ENCODE data around the gene BOD1. TPM values are rescaled to one million over a fixed set of nuclear protein-coding genes. Genes with fewer than 3 reads are reported as not detected.

BOD1 gene
- total RNA-seq, 4 donors from 2014 or later: 37.3 to 55.1 (median 44.7) TPM

DNA sequence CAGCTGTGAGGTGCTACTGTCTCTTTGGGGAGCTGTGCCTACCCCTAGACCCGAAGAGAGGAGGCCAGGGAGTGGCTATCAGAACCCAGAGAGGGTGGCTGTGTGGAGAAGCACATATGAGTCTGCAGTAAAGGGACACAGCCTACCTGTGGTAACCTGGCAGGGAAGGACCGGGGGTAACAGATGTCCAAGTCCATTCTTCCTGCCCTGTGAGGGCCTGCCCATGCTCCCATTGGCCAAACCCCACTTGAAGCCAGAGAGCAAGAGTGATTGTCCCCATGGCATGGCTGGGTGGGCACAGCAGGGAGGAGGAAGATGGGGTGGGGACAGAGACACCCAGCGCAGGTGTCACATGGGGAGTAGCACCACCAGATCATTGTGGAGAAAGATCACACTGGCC, 39.3 kb downstream of the BOD1 start:
- peaks cover 0 to 8% (median 0%) of the 10 kb centered on the region in 3 donors for H3K36me3 ChIP-seq
- TF ChIP-seq EP300 (IDR thresholded peaks at IDR 0.05): no peak
- no peak overlapping the region for H3K27ac ChIP-seq
- H3K27me3 ChIP-seq: no peaks in the 10 kb centered on the region
- H3K4me1 ChIP-seq: peaks cover 0 to 5% (median 0%) of the 10 kb centered on the region in 4 donors
- 83 to 88% methylated on average over 3 of the region's 3 CpGs for WGBS, 2 donors
- DNase-seq (ENCODE audit: low spot score in 2 of 2): no peak
- H3K4me3 ChIP-seq: no peak overlapping the region
- peaks cover 0 to 14% (median 6%) of the 10 kb centered on the region in 4 donors for H3K9me3 ChIP-seq

DNA sequence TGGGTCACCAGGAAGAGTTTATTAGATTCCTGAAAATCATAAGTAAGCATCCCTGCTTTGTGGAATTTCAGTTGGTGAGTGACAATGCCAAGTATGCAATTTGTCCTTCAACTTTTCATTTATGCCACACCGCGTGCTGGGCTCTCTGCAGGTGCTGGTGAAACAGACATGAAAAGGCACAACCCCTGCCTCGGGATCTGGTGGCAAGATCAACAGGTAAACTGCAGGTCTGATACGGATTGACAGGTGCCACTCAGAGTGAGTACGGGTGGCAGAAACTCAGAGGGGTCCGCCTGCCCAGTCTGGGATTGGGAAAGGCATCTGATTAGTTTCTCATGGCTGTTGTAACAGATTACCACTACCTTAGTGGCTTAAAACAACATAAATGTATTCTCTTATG, 40.5 kb downstream of the BOD1 start:
- peaks cover 0 to 8% (median 0%) of the 10 kb centered on the region in 3 donors for H3K36me3 ChIP-seq
- WGBS, 2 donors: 77 to 88% methylated on average over 6 of the region's 6 CpGs
- no peak for DNase-seq (ENCODE audit: low spot score in 2 of 2)
- no peak overlapping the region for H3K27ac ChIP-seq
- H3K4me3 ChIP-seq: no peak overlapping the region
- no peak for TF ChIP-seq POLR2A (IDR thresholded peaks at IDR 0.05)
- TF ChIP-seq EP300 (IDR thresholded peaks at IDR 0.05): no peak
- TF ChIP-seq, protein P1, sequence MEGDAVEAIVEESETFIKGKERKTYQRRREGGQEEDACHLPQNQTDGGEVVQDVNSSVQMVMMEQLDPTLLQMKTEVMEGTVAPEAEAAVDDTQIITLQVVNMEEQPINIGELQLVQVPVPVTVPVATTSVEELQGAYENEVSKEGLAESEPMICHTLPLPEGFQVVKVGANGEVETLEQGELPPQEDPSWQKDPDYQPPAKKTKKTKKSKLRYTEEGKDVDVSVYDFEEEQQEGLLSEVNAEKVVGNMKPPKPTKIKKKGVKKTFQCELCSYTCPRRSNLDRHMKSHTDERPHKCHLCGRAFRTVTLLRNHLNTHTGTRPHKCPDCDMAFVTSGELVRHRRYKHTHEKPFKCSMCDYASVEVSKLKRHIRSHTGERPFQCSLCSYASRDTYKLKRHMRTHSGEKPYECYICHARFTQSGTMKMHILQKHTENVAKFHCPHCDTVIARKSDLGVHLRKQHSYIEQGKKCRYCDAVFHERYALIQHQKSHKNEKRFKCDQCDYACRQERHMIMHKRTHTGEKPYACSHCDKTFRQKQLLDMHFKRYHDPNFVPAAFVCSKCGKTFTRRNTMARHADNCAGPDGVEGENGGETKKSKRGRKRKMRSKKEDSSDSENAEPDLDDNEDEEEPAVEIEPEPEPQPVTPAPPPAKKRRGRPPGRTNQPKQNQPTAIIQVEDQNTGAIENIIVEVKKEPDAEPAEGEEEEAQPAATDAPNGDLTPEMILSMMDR (IDR thresholded peaks at IDR 0.05): no peak
- H3K27me3 ChIP-seq: no peaks in the 10 kb centered on the region
- peaks cover 0 to 14% (median 6%) of the 10 kb centered on the region in 4 donors for H3K9me3 ChIP-seq
- peaks cover 0 to 5% (median 0%) of the 10 kb centered on the region in 4 donors for H3K4me1 ChIP-seq

DNA sequence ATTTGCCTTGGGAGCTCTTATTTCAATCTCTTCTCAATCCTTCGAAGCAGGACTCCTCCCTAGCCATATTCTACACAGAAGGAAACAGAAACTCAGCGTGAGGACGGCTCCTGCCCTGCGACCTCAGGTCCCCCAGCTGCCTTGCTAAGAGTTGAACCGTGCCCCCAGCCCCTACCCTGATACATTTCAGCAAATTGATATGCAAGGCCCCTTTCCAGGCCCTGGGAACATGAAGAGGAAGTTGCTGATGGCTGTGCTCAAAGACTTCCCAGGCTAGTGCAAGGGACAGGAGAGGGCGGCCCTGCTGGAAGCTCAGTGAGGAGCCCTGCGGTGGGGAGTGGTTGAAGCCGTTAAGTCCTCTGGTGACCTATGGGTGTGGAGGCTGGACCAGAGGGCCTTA, 41.5 kb downstream of the BOD1 start:
- Histone ChIP-seq H3K27ac (no peak overlapping the region), H3K4me1 (peaks cover 0 to 5% (median 0%) of the 10 kb centered on the region in 4 donors), H3K9me3 (peaks cover 0 to 14% (median 6%) of the 10 kb centered on the region in 4 donors), H3K4me3 (no peak overlapping the region), H3K27me3 (no peaks in the 10 kb centered on the region), H3K36me3 (peaks cover 0 to 8% (median 0%) of the 10 kb centered on the region in 3 donors)
- TF ChIP-seq EP300 (IDR thresholded peaks at IDR 0.05) (no peak), POLR2A (IDR thresholded peaks at IDR 0.05) (no peak)
- TF ChIP-seq, protein P1 (IDR thresholded peaks at IDR 0.05): no peak
- 50 to 75% methylated on average over 8 of the region's 8 CpGs for WGBS, 2 donors
- no peak for DNase-seq (ENCODE audit: low spot score in 2 of 2)

DNA sequence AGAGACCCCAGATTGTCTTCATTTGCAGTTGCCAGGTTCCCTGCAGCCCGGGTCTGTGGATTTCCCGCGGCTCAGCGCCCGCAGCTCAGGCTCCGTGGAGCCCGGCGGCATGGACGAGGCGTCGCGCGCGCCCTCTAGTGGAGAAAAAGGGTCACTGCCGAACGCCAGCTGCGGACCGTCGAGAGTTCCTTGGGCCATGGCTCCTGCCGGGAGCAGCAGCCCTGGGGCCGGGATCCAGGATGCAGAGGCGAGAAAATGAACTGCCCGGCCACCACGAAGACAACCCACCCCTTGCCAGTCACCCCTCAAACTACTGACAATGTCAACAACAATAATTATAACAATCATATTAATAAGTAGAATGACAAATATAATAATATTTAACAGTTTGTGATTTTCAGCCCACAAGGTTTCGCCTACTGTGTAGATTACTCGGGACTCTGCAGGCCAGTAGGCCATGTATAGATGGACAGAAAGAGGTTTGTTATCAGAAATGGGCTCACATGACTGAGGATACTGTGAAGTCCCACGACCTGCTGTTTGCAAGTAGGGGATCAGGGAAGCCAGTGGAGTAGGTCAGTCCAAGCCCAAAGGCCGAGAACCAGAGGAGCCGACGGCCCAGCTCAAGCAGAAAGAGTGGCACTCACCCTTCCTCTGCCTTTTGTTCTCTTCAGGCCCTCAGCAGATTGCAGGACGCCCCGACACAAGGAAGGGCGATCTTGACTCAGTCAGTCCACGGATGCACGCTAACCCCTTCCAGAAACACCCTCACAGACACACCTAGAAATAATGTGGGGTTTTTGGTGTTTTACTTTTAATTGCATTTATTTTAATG, 43.1 kb downstream of the BOD1 start:
- TF ChIP-seq POLR2A (IDR thresholded peaks at IDR 0.05) (no peak), EP300 (IDR thresholded peaks at IDR 0.05) (peak in 1 of 2 donors; percentile 36)
- TF ChIP-seq, protein P1 (IDR thresholded peaks at IDR 0.05): peak; percentile 91 to 98 (median 96)
- peaks cover 0 to 2% (median 0%) of the 10 kb centered on the region in 3 donors for H3K36me3 ChIP-seq
- 29 to 51% methylated on average over 20 to 35 of the region's 35 CpGs for WGBS, 2 donors
- peaks cover 0 to 8% (median 0%) of the 10 kb centered on the region in 4 donors for H3K9me3 ChIP-seq
- H3K4me3 ChIP-seq: no peak overlapping the region
- DNase-seq (ENCODE audit: low spot score in 2 of 2): peak; percentile 45 to 54
- no peak overlapping the region for H3K27ac ChIP-seq
- H3K4me1 ChIP-seq: peaks cover 0 to 5% (median 0%) of the 10 kb centered on the region in 4 donors
- no peaks in the 10 kb centered on the region for H3K27me3 ChIP-seq

DNA sequence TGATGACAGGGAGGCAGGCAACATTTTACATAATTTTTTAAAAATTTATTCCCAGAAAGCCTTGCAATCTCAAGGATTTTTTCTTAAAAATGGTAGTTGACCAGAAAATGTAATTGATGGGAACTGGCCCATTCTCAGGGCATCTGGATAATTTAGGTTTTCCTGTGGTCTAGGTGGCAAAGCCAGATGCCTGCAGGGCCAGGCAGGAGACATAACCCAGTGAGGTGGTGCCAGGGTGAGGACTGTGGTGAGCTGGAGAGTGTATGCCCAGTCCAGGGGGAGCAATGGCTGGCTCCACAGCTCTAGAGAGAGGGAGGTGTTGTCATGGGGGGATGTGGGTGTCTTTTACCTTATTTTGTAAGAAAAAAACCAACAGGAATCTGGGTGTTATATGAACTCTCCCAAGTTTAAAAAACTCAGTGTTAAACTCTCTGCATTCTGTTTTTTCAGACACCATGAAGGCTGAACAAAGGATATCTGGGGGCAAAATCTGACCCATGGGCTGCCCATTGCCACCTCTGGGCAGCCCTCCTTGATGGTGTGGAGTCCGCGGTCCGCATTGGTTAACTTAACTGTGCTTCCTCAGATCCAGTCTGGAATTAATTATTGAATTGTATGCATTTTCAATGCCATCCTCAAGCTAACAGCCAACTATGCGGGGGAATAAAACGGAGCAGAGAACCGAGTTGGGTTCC, 43.9 kb downstream of the BOD1 start:
- no peak overlapping the region for H3K4me3 ChIP-seq
- H3K9me3 ChIP-seq: peaks cover 0 to 13% (median 0%) of the 10 kb centered on the region in 4 donors
- whole genome bisulfite sequencing, 2 donors: 17 to 39% methylated on average over 3 to 6 of the region's 6 CpGs
- no peak for DNase-seq (ENCODE audit: low spot score in 2 of 2)
- H3K27me3 ChIP-seq: no peaks in the 10 kb centered on the region
- no peak overlapping the region for H3K27ac ChIP-seq
- no peaks in the 10 kb centered on the region for H3K36me3 ChIP-seq
- H3K4me1 ChIP-seq: peaks cover 0 to 5% (median 0%) of the 10 kb centered on the region in 4 donors
- no peak for TF ChIP-seq POLR2A (IDR thresholded peaks at IDR 0.05)
- TF ChIP-seq EP300 (IDR thresholded peaks at IDR 0.05): no peak
- TF ChIP-seq, protein P1 (IDR thresholded peaks at IDR 0.05): no peak
